ENCODE data around the gene ISYNA1.

Gene ISYNA1

DNA sequence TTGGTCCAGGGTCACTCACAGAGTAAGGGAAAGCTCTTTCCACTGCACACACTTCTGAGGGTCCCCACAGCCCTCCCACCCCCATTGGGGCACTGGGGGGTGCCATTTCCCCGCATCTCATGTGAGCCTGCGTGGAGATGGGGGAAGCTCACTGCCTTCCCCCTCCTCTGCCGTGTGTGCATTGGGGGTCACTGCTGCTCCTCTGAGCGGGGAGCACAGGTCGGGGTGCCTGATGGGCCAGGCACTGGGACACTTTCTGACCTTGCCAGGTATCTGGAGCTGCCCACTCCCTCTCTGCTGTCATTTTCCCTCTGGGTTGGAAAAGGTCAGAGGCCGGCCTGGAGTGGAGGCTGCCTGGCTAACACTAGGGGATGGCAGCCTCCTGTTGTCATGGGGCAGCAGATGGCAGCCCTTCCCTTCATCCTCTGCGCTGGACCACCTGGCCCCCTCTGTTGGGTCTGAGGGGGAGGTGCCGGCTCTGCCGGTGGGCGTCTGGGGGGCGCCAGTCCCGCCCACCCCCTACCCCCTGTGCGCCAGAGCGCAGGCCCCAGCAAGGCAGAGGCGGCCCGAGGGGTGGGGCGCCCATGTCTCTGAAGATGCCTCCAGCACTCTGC lies 9.7 kb downstream of the ISYNA1 start:
- no peak for DNase-seq
- TF ChIP-seq POLR2A (IDR thresholded peaks at IDR 0.05; ENCODE audit: low read length) (no peak), GATA1 (IDR thresholded peaks at IDR 0.05; ENCODE audit: low read depth, low read length) (no peak)

DNA sequence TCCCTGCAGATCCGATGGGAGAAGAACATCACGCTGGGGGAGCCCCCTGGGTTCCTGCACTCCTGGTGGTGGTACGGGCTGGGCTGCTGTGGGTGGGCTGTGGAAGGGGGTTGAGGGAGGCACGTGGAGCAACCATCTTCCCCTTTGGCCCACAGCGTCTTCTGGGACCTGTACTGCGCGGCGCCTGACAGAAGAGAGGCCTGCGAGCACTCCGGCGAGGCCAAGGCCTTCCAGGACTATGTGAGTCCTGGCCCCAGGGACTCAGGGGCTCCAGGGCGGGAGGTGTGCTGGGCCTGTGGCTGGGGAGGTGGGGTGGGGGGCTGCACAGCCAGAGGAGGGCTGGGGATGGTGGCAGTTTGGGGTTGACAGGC lies 10.2 kb downstream of the ISYNA1 start:
- TF ChIP-seq POLR2A (IDR thresholded peaks at IDR 0.05; ENCODE audit: low read length), result no peak
- TF ChIP-seq GATA1 (IDR thresholded peaks at IDR 0.05; ENCODE audit: low read depth, low read length), result no peak

DNA sequence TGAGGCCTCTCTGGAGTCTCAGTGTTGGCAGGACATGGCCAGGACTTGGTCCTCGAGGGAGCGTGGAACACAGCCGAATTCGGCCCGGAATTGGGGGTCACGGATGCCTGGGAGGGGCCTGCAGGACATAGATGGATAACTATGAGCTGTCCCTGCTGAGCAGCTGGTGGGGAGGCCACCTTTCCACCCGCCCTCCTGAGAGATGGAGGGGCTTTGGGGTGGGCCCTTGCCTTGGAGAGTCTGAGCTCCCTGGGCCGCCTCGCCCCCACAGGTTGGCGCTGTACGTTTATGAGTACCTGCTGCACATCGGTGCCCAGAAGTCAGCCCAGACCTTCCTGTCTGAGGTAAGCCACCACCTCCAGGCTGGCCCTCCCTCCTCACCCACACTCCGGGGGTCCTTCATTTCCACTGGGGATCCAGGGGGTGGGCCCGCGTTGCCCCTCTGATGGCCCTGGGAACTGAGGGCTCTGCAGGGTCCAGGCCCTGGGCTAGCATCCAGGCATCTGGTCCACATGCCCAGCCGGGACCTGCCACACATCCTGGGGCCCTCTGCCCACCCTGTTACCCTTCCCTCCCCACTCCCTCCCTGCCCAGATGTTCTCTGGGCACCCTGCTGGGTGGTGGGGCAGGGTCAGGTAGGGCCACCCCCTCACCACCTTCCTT lies 10.7 kb downstream of the ISYNA1 start:
- no peak for DNase-seq
- TF ChIP-seq POLR2A (IDR thresholded peaks at IDR 0.05; ENCODE audit: low read length) (no peak), GATA1 (IDR thresholded peaks at IDR 0.05; ENCODE audit: low read depth, low read length) (no peak)

More for the DNA sequence above, 10.2 kb downstream of the ISYNA1 start:
- DNase-seq, result no peak

DNA sequence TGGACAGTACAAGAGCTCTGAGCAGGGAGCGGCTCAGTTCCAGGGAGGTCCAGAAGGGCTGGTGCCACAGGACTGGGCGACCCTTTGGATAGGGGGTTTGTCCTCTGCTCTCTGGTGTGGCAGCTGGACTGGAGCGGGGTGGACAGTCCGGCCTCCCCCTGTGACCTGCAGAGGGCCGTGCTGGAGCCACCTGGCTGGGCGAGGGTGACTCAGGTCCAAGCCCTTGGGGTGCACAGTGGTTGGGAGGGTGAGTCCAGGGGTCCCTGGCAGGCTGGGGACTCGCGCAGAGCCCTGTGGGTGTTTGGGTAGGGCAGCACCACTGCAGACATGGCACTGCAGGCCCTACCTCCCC lies 11.5 kb downstream of the ISYNA1 start:
- DNase-seq, result no peak
- TF ChIP-seq GATA1 (IDR thresholded peaks at IDR 0.05; ENCODE audit: low read depth, low read length), result no peak
- no peak for TF ChIP-seq POLR2A (IDR thresholded peaks at IDR 0.05; ENCODE audit: low read length)

DNA sequence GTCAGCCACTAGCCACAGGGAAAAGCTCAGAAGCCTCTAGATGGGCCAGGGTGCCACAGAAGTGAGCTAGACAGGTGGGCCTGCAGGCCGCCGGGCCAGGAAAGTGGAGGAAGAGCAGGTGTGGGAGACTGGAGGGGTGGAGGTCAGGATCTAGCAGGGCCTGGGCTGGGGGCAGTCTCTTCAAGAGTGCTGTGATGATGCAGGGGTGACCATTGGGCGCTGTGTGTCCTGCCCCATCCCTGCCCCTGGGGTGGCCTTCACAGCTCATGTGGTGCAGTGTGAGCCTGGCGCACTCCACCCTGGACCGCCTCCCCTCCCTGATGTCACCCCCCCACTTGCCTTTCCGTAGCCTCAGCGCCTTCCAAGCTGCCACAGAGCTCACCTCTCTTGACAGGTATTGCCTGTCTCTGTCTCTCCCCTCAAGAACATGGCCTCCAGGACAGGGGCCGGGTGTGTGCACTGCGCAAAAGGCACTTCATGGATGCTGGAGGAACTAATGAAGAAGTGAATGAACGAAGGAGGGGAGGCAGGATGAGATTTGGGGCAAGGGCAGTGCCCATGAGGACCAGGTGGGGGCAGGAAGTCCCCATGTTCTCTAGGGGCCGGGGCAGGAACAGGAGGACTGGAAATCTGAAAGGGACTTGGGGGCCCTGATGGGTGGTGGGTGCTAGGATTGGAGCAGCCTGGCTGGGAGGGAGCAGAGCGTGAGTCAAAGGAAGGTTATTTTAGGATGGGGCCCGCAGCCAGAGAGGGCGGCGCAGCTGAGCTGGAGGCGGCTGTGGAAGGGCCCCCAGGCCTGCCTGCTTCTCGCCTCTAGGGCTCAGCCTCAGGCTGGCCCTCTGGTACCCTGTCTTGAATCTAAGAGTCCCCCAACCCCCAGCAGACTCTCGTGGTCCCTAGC lies 12.2 kb downstream of the ISYNA1 start:
- DNase-seq, result no peak
- TF ChIP-seq GATA1 (IDR thresholded peaks at IDR 0.05; ENCODE audit: low read depth, low read length) (no peak), POLR2A (IDR thresholded peaks at IDR 0.05; ENCODE audit: low read length) (no peak)

DNA sequence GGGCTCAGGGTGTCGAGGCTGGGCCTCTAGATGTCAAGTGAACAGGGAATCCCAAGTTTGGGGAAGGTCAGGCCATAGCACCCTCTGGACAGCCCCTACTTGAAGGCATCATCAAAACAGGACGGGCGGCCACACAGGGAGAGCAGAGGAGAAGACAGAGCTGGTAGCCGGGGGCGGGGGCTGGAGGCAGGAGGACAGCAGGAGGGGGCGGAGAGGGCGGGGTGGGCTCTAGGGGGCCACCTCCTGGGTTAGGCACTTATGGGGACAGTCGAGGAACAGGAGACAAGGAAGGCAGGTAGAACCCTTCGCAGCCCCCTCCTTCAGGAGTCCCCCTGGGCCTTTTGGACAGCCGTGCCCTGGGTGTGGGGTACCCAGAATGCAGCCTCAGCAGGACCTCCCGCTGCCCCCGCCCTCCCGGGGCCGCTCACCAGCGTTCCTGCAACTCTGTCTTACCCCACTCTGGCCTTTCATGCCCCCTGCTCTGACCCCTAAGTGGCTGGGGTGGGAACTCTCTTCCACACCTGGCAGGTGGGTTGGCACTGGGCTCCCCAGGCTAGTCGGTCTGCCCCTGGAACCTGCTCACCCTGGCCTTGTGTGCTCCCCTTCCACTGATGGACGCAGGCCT lies 12.9 kb downstream of the ISYNA1 start:
- no peak for DNase-seq
- TF ChIP-seq POLR2A (IDR thresholded peaks at IDR 0.05; ENCODE audit: low read length) (no peak), GATA1 (IDR thresholded peaks at IDR 0.05; ENCODE audit: low read depth, low read length) (no peak)

DNA sequence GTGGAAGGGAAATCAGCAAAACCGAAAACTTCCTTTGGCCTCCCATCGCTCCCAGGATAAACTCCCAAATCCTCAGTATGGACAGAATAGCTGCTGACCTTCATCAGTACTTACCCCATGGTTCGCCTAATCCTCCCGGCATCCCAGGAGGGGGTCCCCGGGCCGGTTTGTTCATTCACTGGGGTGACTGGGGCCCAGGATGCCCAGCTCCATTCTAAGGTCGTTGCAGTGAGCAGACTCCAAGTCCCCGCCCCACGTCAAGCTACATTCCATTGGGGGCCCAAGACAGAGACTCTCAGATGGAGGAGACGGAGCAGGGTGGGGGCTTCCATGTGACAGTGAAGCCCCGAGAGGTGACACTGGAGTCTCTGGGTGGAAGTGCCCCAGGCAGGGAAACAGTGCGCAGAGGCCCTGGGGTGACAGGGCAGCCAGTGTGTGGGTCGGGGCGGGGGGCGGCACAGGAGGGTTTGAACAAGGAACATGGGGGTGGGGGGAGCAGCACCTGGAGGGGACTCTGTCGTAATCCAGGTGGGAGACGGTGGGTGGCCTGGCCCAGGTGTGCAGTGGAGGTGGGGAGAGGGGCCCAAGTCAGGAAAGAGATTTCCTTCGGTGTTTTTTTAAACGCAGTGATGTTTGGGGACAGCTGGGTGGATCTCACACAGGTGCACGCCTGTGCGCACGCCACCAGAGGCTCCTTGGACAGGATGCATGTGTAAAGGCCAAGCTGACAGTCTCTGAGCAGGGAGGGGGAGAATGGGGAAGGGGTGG lies 13.6 kb downstream of the ISYNA1 start:
- no peak for TF ChIP-seq POLR2A (IDR thresholded peaks at IDR 0.05; ENCODE audit: low read length)
- TF ChIP-seq GATA1 (IDR thresholded peaks at IDR 0.05; ENCODE audit: low read depth, low read length), result no peak
- DNase-seq, result no peak

DNA sequence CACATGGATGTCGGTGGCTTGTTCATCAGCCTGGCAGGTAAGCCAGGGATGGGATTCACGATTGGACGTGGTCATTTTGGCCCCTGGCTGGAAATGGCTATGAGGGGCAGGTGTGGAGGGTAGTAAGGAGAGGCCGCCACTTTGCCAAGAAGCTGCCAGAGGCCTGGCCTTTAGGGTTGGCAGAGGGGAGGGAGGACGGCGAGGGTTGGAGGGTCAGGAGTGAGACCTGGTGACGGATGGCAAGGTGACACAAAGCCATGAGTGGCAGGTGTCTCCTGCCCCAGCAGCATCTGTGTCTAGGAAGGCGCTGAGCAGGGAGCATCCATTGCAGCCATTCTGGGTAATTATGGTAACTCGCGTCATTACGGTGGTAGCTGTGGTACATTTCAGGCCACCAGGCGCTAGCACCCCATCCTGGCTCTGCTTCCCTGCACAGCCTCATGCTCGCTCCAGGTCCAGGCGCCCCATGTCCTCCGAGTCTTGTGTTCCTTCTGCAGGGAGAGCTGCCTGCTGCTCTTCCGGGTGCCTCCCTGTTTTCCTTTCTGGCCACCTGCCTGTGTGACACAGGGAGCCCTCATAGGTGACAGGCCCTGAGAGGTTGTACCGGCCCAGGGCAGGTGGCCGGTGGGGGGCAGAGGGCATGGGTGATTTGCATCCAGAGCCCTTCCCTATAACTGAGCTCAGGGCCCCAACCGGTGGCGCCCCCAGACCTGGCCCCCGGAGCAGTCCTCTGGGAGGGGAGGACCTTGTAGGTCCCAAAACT lies 14.5 kb downstream of the ISYNA1 start:
- no peak for DNase-seq
- no peak for TF ChIP-seq POLR2A (IDR thresholded peaks at IDR 0.05; ENCODE audit: low read length)
- TF ChIP-seq GATA1 (IDR thresholded peaks at IDR 0.05; ENCODE audit: low read depth, low read length), result no peak

DNA sequence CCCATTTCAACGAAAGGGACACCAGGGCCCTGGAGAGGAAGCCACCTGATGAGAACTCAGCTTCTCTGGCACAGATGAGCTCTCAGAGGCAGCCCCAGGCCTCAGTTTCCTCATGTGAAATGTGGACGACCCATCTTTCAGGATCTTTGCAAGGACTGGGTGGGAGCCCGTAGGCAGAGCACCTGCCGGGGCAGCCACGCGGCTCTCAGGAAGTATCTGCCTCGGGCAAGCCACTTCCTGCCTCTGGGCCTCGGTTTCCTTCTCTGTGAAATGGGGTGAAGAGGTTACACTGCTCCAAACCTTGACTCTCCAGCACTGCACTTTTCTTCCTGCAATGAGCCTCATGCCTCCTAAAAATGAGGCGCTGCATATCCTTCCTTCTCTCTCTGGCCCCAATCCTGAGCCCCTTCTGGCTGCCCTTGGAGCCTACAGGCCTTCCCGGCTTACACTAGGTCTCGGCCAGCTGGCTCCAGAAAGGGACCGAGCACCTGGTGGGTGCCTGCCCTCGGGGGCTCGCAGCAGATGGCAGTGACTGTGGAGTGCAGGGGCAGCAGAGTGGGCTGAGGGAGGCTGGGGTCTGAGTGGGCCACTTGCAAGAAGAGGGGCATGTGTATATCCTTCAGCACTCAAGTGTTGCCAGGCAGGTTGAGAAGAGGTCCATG lies 15.3 kb downstream of the ISYNA1 start:
- DNase-seq, result no peak

DNA sequence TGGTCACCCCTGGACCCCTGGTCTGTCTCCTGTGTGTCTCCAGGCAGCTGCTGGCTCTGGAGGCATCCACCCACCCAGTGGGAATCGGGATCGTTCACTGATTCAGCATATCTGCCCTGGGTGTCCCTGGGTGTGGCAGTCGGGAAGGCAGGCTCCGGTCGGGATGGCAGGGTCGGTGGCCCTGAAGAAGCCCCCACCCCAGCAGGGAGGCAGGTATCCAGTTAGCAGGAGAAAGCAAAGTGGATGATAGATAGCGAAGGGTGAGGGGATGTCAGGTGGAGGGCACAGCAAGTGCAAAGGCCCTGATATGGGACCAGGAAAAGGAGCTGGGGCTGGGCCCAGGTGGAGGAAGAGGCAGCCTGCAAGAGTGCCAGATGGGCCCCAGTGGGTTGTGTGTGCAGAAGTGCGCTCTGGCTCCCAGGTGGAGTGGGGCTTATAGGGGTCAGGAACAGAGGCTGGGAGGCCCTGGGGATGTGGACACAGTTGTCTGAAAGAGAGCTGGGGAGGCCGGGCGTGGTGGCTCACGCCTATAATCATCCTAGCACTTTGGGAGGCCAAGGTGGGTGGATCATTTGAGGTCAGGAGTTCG lies 16.5 kb downstream of the ISYNA1 start:
- TF ChIP-seq GATA1 (IDR thresholded peaks at IDR 0.05; ENCODE audit: low read depth, low read length) (no peak), POLR2A (IDR thresholded peaks at IDR 0.05; ENCODE audit: low read length) (no peak)
- DNase-seq, result no peak

More for the DNA sequence above, 15.3 kb downstream of the ISYNA1 start:
- TF ChIP-seq POLR2A (IDR thresholded peaks at IDR 0.05; ENCODE audit: low read length), result no peak
- TF ChIP-seq GATA1 (IDR thresholded peaks at IDR 0.05; ENCODE audit: low read depth, low read length), result no peak

DNA sequence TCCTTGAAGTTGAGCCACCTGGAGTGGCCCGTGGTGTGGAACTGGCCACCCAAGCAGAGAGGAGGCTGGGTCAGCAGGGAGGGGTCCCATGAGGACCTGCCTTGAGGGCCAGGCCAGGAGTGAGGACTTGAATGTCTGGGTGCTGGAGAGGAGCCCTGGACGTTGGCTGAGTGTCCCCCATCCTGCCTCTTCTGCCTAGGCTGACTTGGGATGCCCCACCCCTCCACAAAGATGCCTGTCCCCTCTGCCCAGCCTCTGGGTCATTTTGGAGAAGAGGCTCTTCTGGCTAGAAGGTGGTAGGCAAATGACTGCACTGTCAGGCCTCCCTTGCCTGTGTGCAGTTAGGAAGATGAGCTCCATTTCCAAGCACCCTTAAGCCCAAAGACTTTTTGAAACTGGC lies 17.0 kb downstream of the ISYNA1 start:
- TF ChIP-seq POLR2A (IDR thresholded peaks at IDR 0.05; ENCODE audit: low read length), result no peak
- no peak for TF ChIP-seq GATA1 (IDR thresholded peaks at IDR 0.05; ENCODE audit: low read depth, low read length)
- DNase-seq, result no peak

Data from erythroblast (primary cell).